SIG-M5 treated with dmso at 0.1 percent for 504 hours (cell line): ENCODE data around the gene NLGN4Y.

Source experiments
- DNase-seq: peaks from one replicate; lab custom pipeline; 2025; ENCODE audit not compliant: unreplicated experiment; lab: John Stamatoyannopoulos, UW

The NLGN4Y gene

DNA sequence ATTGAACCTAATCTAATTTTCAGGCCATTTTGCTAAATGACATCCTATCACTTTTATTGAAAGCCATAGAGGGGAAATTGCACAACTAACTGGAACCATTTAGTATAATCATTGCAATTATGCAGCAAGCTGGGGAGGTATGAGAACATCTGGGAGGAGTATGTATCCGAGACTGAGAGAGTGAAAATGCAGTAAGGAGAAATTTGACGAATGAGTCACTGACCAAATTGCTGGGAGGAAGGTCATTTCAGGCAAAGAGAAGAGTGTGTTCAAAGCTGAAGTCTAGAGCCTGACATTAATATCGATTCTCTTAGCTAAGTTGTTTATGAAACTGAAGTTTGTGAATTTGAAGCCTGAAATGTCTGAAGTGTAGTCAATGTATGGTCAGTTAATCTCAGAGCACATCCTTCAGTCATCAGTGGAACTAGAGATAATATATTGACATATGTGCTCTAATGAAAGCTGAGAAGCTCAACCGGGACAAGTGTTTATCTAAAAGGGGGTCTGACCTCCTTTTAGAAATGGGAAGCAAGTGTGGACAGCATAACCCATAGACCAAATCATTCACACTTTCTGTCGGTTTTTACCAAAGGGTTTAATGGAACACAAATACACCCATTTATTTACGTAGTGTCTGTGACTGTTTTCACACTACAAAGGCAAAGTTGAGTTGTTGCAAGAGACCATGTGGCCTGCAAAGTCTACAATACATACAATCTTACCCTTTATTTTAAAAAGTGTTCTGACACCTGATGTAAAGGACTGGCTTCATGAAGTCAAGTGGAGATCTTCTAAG lies 120.0 kb downstream of the NLGN4Y start:
- no peak for DNase-seq

DNA sequence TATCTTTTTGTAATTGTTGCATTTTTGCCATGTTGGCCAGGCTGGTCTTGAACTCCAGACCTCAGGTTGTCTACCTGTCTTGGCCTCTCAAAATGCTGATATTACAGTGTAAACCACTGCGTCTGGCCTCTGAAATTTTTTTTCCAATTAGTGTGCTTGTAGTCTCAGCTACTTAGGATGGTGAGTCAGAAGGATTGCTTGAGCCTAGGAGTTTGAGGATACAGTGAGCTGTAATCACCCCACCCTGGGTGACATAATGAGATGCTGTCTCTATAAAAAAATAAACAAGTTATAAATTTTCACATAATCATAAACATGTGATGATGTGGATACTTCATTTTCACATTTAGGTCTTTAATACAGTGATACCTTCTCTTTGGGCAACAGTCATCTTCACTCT lies 154.9 kb downstream of the NLGN4Y start:
- no peak for DNase-seq

DNA sequence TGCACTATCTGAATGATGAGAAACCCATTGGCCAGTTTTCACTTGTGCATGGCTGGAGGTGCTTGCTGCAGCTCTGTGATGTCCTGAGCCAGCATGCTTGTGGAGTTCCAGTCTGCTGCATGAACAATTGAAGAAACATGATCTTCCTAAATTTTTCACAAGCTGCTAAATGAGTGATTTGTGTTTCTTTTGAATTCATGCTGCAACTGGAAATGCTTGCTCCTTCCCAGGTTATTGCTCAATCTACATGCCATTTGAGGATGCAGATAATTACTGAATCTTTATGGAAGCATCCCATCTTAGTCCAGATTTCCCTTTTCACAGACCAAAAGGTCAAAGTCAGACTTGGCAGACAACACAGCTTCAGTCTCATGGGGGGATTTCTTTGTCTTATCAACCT lies 170.2 kb downstream of the NLGN4Y start:
- no peak for DNase-seq

DNA sequence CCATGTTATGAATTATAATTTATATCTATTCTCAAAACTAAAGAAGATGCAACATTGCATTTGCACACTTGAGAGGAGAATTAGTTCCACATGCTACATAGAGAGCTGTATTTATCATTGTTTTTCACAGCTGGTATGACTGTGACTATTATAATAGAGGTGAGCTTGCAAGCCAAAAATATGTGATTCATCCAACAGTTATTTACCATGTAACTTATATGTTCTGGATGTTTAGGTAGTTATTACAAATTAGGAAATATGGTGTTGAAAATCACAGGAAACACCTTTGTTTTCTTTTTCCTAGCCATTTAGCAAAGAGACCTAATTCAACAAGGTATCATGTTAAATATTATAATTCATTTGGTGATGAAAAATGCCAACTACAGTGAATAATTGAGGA lies 183.8 kb downstream of the NLGN4Y start:
- DNase-seq: no peak

DNA sequence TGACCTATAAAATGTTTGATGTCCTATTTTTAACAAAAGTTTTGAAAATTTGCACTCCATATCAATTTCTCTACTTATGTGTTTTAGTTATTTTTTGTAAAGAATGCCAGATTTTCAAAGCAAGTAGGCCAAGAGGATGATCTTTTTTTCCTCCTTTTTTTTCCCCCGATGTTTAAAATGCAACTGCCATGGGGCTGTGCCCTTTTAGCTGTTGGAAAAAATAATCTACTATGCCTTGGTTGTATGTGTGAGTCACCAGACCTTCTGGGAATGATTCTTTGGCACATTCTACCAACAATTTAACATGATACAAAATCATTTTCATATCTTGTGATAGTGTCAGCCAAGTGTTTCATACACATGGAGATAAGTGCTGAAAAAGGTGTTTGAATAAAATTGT lies 217.3 kb downstream of the NLGN4Y start:
- no peak for DNase-seq

DNA sequence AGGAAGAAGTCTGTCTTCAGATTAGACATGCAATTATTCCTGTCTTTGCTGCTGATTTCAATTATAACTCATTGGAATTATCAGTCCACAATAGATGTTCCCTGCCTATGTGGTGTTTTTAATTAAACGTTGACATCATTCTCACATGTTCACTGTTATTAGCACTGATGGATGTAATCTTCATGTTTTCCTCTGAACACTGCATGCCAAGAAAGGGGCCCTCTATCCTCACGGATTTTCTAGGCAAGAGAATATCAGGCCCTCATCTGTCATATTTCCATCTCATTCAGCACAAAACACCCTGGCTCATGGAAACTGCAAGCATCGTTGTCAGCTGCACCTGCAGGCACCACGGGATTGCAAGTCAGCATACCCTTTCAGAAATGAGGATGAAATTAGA lies 224.0 kb downstream of the NLGN4Y start:
- DNase-seq: no peak

DNA sequence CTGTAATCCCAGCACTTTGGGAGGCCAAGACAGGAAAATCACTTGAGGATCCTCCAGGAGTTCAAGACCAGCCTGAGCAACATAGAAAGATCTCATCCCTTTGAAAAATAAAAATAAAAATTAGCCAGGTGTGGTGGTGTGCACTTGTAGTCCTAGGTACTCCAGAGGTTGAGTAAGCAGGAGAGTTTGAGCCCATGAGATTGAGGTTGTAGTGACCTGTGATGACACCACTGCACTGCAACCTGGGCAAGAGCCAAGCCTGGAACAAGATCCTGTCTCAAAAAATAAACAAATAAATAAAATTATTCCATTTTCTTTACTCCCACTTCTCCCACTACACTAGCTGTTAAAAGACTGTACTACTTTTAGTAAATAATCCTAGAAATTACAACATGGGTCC lies 231.2 kb downstream of the NLGN4Y start:
- DNase-seq: no peak

DNA sequence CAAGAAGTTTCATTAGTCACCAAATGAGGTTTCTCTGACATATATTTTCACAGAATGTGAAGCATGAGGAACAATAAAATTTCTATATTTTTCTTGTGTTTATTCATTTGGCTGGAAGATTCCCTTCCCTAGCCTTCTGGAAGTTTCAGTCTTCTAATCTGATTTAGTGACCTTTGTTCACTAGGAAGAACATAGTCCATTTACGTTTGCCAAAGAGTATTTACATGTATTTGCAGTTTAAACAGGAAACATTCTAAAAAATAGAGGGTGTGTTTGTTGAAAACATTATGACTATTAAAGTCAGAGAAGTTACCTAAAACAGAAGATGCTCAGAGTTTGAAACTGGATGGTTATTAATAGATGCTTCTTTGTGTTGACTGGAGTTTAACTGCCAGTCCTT lies 238.6 kb downstream of the NLGN4Y start:
- no peak for DNase-seq

DNA sequence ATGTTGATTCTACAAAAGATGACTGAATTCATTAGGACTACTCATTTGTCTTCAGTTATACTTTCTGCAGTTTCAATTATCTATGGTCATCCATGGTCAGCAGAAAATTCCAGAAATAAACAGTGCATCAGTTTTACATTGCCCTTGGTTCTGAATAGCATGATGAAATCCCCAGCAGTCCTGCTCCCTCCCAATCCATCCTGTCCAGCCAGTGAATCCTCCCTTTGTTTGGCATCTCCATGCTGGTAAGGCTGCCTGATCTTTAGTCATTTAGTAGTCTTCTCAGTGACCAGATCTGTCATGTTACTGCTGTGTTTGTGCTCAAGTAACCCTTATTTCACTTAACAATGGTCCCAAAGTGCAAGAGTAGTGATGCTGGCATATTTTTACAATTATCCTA lies 239.3 kb downstream of the NLGN4Y start:
- DNase-seq: no peak

DNA sequence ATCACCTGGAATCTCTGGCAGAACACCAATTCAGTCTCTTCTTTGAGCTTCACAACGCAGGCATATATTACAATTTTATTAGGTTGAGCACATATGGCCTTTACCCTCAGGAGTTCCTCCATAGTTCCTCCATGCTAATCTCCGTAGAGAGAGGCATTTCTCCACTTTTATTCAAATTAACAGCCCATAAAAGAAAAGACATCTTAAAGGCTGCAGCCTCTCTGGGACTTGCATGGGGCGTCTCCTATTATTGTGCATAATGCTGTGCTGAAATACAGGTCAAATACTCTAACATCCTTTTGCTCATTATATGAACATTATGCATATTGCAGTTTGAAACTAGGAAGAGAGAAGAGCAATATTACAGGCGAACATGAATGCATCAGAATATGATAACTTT lies 253.9 kb downstream of the NLGN4Y start:
- DNase-seq: no peak

DNA sequence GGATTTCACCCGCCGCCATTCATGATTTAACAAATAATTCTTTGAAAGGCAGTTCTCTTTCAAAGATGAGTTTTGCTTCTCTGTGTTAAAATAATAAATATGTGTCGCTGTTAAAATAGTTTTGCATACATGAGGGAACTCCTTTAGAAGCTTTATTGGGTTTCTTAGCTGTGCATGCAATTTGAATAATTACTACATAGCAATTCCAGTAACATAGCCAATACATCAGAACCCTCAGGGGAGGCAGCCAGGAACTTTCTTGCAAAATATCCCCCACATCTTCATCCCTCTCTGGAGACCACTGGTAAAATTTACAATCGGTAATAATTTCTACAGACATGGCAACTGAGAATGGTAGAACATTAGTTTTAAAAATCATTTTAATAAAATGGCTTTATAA lies 268.8 kb downstream of the NLGN4Y start:
- DNase-seq: no peak

DNA sequence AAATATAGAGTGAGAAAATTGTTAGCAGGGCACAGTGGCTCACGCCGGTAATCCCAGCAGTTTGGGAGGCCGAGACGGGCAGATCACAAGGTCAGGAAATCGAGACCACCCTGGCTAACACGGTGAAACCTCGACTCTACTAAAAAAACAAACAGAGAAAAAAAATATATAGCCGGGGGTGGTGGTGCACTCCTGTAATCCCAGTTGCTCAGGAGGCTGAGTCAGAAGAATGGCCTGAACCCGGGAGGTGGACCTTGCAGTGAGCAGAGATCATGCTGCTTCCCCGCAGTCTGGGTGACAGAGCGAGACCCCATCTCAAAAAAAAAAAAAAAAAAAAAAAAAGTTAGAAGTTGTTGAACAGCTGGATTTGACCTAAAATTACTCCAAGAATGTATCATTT lies 269.3 kb downstream of the NLGN4Y start:
- no peak for DNase-seq

DNA sequence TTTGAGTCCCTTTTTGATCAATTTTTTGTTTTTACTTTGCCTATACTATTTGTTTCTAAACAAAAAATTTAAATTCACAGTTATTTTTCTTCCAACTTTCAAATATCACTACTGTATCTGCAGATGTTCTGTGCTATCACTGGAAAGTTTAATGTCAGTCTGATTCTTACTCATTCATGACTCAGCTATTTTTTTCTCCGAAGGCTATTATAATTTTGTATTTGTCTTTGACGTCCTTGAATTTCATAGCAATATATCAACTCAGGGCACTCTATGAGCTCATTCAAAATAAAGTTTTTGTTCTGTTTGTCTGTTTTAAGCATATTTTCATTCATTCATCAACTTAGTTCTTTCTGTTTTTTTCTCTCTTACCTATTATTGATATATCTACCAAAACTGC lies 273.7 kb downstream of the NLGN4Y start:
- DNase-seq: no peak

DNA sequence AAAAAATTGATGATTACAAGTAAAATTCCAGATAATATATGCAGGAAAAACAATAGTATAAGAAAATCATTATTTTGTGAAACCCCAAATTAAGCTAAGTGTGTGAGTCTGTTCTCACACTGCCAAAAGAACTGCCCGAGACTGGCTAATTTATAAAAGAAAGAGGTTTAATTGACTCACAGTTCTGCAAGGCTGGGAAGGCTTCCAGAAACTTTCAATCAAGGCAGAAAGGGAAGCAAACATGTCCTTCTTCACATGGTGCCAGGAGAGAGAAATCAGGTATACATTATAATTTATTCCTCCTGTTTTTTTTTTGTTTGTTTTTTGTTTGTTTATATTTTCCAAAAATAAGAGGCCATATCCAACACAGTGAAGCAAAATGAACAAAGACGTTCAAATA lies 276.8 kb downstream of the NLGN4Y start:
- DNase-seq: no peak

DNA sequence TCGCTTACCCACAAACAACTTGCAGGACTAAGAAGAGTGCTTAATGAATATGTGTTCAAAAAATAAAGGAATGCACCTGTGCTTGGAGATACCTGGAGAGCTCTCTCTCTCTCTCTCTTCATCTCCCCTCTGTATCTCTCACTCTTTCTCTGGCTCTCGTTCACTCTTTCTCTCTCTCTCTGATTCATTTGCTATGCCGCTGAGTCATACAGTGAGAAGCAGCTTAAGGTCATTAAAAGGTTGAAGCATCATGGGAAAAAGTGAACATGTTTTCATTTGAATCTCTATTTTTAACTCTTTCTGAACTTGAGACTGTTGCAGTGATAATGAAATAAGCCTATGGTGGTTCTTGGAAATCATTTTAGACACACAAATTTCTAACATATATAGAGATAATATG lies 277.8 kb downstream of the NLGN4Y start:
- DNase-seq: no peak

DNA sequence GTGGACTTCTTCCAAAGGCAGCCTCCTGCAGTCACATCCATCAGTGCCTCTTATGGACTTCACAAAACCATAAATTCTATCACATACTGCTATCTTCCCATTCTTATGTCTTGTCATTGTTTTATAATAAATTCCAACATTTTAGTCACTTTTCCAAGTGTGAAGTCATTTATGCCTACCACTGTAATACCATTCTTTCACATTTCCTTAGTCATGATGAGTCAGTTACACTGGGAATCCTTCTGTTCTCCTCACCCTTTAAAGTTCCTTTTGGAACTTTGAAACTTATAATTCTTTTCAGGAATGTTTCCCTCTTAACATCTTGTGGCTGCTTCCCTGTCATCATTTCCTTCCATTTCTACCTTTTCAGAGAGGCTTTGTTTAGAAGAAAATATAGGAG lies 279.7 kb downstream of the NLGN4Y start:
- DNase-seq: no peak

DNA sequence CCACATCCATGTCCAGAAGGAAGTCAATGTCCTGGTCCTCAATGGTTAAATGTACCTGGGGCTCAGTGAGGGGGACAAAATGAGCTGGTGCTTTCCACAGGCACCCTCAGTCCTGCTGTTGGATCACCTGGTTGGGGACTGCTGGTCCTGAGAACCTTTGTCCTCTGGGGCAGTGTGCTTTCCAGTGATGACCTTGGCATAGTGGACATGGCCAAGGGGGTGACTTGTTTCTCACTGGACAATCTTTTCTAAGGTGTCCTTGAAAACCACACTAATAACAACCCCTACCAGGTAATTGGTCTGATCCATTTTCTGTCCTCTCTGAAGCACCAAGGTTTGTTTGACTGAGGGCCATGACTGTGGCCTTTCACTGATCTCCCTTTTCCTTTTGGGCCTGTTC lies 294.1 kb downstream of the NLGN4Y start:
- DNase-seq: no peak

DNA sequence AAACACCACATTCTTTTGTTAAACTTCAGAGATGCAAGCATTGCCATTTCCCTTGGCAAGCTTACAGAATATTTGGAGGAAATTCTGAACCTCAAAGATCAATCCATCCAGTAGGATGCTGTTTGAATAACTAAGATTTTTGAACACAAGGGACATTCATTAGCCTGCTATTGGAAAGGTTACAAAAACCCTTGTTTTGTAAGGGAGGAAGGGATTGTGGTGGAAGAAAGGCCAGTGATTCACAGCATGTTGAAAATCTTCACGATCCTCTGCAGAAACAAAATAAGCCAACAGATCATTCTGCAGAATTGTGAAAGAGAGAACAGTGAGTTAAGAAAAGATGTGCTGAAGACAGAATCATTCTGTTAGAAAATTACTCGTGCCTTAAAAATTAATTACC lies 297.9 kb downstream of the NLGN4Y start:
- no peak for DNase-seq

DNA sequence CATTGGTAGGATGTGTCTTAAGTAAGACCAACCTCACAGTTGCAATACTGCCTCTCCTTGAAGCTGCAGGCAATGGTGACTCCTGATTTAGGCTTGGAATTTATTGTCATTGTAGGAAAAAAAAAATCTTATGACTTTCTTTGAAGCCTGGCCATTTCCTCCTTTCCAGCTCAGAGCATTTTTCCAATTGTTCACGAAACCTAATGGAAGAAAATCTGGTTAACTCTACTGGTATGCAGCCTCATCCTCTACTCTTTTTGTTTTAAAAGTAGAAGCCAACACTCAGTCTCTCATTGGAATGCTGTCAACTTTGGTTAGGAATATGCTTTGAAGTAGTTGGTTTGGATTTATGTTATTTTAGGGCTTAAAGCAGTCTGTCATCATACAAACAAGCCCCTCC lies 298.6 kb downstream of the NLGN4Y start:
- no peak for DNase-seq

DNA sequence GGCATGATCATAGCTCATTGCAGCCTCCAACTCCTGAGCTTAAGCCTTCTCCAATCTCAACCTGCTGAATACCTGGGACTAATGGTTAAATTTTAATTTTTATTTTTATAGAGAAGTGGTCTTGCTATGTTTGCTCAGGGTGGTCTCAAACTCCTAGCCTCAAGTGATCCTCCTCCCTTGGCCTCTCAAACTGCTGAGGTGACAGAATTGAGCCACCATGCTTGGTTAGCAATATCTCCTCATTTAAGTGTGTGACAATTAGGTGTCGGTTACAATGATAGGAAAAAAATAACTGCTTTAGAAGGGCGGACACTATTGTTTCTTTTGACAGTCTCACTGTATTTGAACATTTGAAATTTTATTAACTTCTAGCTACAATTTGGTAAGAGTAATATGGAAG lies 300.3 kb downstream of the NLGN4Y start:
- no peak for DNase-seq

DNA sequence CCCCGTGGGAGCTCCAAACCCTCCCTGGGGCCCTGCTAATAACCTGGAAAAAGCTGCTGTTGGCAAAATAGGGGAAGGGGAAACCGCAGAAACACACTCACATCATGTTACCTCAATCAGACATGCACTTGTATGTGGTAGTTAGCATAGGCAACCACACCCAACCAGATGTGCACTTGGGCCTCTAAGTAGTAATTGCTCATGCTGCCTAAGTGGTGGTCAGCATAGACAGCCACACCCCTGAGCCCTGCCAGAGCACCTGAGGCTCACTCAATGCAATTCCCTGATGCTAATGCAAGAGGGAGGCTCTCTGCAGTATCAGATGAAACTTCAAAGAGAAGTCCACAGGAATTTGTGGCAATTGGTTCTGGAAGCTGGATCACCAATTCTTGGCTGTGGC lies 301.4 kb downstream of the NLGN4Y start:
- DNase-seq: no peak

DNA sequence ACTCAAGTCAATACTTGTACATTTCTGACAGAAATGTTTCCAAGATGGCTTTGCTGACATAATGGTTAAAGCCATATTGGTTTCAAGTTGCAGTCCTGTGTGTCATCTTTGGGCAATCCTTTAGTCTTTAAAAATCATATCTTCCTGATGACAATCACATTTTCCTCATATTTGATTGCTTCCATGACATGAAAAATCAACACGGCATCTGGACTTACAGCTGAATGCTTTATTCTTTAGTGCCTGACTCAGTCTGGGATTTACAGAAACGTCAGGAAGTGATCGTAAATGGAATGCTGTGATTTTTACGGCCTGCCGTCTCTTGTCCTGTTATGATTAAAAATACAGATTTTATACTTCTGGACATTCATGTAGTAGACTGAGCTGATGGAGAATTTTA lies 304.2 kb downstream of the NLGN4Y start:
- DNase-seq: no peak

DNA sequence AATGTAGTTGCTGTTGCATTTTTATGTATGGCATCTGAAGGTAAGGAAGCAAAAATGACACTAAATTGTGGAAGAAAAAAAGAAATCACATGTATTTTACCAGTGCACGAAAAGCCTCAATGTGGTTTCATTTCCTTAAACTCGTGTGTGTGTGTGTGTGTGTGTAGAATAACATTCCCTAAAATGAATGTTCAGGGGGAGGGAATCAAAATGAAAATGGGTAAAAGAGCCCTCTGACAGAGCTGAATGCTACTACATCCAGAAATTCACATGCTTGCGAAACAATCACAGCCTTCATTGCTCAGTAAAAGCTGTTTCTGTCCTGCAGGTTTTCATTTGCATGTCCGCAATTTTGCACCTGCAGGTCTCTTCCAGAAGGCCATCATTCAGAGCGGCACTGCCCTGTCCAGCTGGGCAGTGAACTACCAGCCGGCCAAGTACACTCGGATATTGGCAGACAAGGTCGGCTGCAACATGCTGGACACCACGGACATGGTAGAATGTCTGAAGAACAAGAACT lies 305.1 kb downstream of the NLGN4Y start:
- DNase-seq: no peak
